Thyroid gland (tissue), 4 donors: Measurements from ENCODE around the gene RABL6.

Source experiments
- POLR2A ChIP-seq, 2 donors: fragments of 450-650 bp; IDR thresholded peaks; one replicate each; pipeline ENCODE4 v1.6.1; 2017; ENCODE audit warnings: antibody characterized with exemption in 2 of 2, mild to moderate bottlenecking in 2 of 2, moderate library complexity in 1 of 2
- TF ChIP-seq, protein P1 (sequence below), 6 experiments: fragments of 200-600 bp in 3 of 6; fragments of 450-650 bp in 3 of 6; sonication (generic) in 3 of 6; IDR thresholded peaks; one replicate each; pipeline ENCODE4 v1.5.1; 2016 to 2019; ENCODE audit warnings: antibody characterized with exemption in 6 of 6, mild to moderate bottlenecking in 2 of 6, inconsistent platforms in 1 of 6, moderate library complexity in 1 of 6

DNA sequence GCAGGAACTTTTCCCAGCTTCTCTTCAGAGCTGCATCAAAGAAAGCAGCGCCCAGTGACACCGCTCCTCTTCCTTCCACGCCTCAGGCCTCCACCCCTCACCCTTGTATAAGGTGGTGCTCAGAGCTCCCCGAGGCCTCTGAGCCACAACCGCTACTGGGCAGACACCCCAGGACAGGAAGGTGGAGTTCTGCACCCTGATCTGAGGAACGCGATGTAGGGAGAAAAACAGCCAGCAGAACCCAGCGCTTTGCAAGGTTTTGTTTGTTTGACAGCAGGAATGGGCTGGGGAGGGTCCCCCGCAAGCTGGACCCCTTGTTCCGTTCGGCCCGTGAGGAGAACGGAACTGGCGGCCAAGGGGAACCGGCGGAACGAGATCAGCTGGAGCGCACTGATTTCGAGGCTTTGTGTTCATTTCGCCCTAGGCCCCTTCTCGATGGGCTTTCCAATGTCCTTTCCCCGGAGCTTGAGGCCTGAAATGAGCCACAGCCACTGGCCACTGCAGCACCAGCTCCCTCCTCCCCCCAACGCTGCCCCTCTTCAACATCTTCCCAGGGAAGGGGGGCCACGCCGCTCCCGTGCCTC, 54.2 kb downstream of the RABL6 start:
- no peak for TF ChIP-seq POLR2A (IDR thresholded peaks at IDR 0.05)
- TF ChIP-seq, protein P1, sequence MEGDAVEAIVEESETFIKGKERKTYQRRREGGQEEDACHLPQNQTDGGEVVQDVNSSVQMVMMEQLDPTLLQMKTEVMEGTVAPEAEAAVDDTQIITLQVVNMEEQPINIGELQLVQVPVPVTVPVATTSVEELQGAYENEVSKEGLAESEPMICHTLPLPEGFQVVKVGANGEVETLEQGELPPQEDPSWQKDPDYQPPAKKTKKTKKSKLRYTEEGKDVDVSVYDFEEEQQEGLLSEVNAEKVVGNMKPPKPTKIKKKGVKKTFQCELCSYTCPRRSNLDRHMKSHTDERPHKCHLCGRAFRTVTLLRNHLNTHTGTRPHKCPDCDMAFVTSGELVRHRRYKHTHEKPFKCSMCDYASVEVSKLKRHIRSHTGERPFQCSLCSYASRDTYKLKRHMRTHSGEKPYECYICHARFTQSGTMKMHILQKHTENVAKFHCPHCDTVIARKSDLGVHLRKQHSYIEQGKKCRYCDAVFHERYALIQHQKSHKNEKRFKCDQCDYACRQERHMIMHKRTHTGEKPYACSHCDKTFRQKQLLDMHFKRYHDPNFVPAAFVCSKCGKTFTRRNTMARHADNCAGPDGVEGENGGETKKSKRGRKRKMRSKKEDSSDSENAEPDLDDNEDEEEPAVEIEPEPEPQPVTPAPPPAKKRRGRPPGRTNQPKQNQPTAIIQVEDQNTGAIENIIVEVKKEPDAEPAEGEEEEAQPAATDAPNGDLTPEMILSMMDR (IDR thresholded peaks at IDR 0.05): no peak
